HAP-1 (cell line): ENCODE measurements around the gene PER1.

Experiments
- DNase-seq, 2 experiments: peaks; one replicate each; pipeline ENCODE4 v3.0.0-alpha.2; 2016 to 2020; ENCODE audit warnings: low spot score in 2 of 2
- H3K27me3 ChIP-seq: fragments of 250-450 bp; sonication (Bioruptor Pico); 2 replicates; pipeline ENCODE4 v1.5.1; 2020; ENCODE audit warnings: low read depth, mild to moderate bottlenecking, moderate library complexity
- H3K36me3 ChIP-seq: fragments of 250-450 bp; sonication (Bioruptor Pico); replicated peaks from 2 replicates; pipeline ENCODE4 v1.5.1; 2020; ENCODE audit warnings: mild to moderate bottlenecking
- H3K4me1 ChIP-seq: fragments of 250-450 bp; sonication (Bioruptor Pico); 2 replicates; pipeline ENCODE4 v1.5.1; 2020; ENCODE audit warnings: mild to moderate bottlenecking
- H3K4me3 ChIP-seq: fragments of 250-450 bp; sonication (Bioruptor Pico); 2 replicates; pipeline ENCODE4 v1.5.1; 2020; ENCODE audit warnings: mild to moderate bottlenecking, moderate library complexity
- H3K9me3 ChIP-seq: fragments of 250-450 bp; sonication (Bioruptor Pico); 2 replicates; pipeline ENCODE4 v1.5.1; 2020; ENCODE audit warnings: mild to moderate bottlenecking, moderate library complexity
- in situ Hi-C: fragments of 300-500 bp; cut with MboI; formaldehyde crosslinking; loops from 3 replicates; pipeline ENCODE4 v1.14.3; 2020; ENCODE audit warnings: low sequenced_read_pairs, inconsistent platforms, mixed read lengths

The PER1 gene

GRCh38 chr17:8162233-8162996, 10.2 kb upstream of the PER1 start, which contains the start of gene VAMP2:
VAMP2 (minus strand) TSS chr17:8162948; CDS start chr17:8162879, 69 bp downstream.
- Histone ChIP-seq H3K4me3 (peak within 1 kb of the TSS; percentile 88), H3K4me1 (peaks cover 31% of the 10 kb centered on the region), H3K36me3 (peaks cover 37% of the 10 kb centered on the region), H3K9me3 (no peaks in the 10 kb centered on the region), H3K27me3 (no peaks in the 10 kb centered on the region)
- peak; percentile 49 to 80 for DNase-seq
- in situ Hi-C loops = loop anchor here (25.0 kb wide), 1 partner anchor 925 kb away; the partner anchor contains the start of genes DVL2, GABARAP and PHF23

GRCh38 chr17:8161289-8162232, 9.4 kb upstream of the PER1 start:
- Histone ChIP-seq H3K27me3 (no peaks in the 10 kb centered on the region), H3K4me3 (peak overlapping the region; percentile 88), H3K4me1 (peaks cover 33% of the 10 kb centered on the region), H3K36me3 (peaks cover 37% of the 10 kb centered on the region), H3K9me3 (no peaks in the 10 kb centered on the region)
- DNase-seq = no peak
- in situ Hi-C loops = loop anchor here (25.0 kb wide), 1 partner anchor 924 kb away; the partner anchor contains the start of genes DVL2, GABARAP and PHF23

- H3K9me3 ChIP-seq = no peaks in the 10 kb centered on the region
- no peak for DNase-seq
- H3K4me1 ChIP-seq = peaks cover 36% of the 10 kb centered on the region
- H3K27me3 ChIP-seq = no peaks in the 10 kb centered on the region
- in situ Hi-C loops = loop anchor here (25.0 kb wide), 1 partner anchor 923 kb away; the partner anchor contains the start of genes DVL2, GABARAP and PHF23
- no peak overlapping the region; the same call in 1 of the 2 replicates for H3K4me3 ChIP-seq
- H3K36me3 ChIP-seq = peaks cover 37% of the 10 kb centered on the region
Measured at GRCh38 chr17:8160741-8161221, 8.6 kb upstream of the PER1 start.

- DNase-seq = no peak
- peaks cover 37% of the 10 kb centered on the region for H3K36me3 ChIP-seq
- in situ Hi-C loops = loop anchor here (25.0 kb wide), 1 partner anchor 923 kb away; the partner anchor contains the start of genes DVL2, GABARAP and PHF23
- H3K4me1 ChIP-seq = peaks cover 42% of the 10 kb centered on the region
- no peaks in the 10 kb centered on the region for H3K27me3 ChIP-seq
- no peaks in the 10 kb centered on the region for H3K9me3 ChIP-seq
- H3K4me3 ChIP-seq = no peak overlapping the region
Measured at GRCh38 chr17:8160224-8160577, 8.0 kb upstream of the PER1 start.

- Histone ChIP-seq H3K9me3 (no peaks in the 10 kb centered on the region), H3K27me3 (no peaks in the 10 kb centered on the region), H3K36me3 (peaks cover 37% of the 10 kb centered on the region), H3K4me1 (peaks cover 44% of the 10 kb centered on the region), H3K4me3 (no peak overlapping the region)
- in situ Hi-C loops = loop anchor here (25.0 kb wide), 1 partner anchor 922 kb away; the partner anchor contains the start of genes DVL2, GABARAP and PHF23
- DNase-seq = no peak
Measured at GRCh38 chr17:8159459-8160223, 7.4 kb upstream of the PER1 start.

- no peak for DNase-seq
- Histone ChIP-seq H3K4me1 (peaks cover 44% of the 10 kb centered on the region), H3K4me3 (no peak overlapping the region), H3K36me3 (peaks cover 37% of the 10 kb centered on the region), H3K9me3 (no peaks in the 10 kb centered on the region), H3K27me3 (no peaks in the 10 kb centered on the region)
- in situ Hi-C loops = loop anchor here (25.0 kb wide), 1 partner anchor 922 kb away; the partner anchor contains the start of genes DVL2, GABARAP and PHF23
Measured at GRCh38 chr17:8159032-8159400, 6.8 kb upstream of the PER1 start.

- H3K4me3 ChIP-seq = no peak overlapping the region
- peaks cover 37% of the 10 kb centered on the region for H3K36me3 ChIP-seq
- peak; percentile 73 to 96 for DNase-seq
- in situ Hi-C loops = loop anchor here (25.0 kb wide), 1 partner anchor 921 kb away; the partner anchor contains the start of genes DVL2, GABARAP and PHF23
- H3K4me1 ChIP-seq = peaks cover 44% of the 10 kb centered on the region
- H3K9me3 ChIP-seq = no peaks in the 10 kb centered on the region
- H3K27me3 ChIP-seq = no peaks in the 10 kb centered on the region
Measured at GRCh38 chr17:8158267-8159031, 6.2 kb upstream of the PER1 start.

GRCh38 chr17:8156246-8156992, 4.2 kb upstream of the PER1 start:
- DNase-seq = peak; percentile 100
- Histone ChIP-seq H3K4me1 (peaks cover 45% of the 10 kb centered on the region), H3K27me3 (no peaks in the 10 kb centered on the region), H3K36me3 (peaks cover 27% of the 10 kb centered on the region), H3K9me3 (no peaks in the 10 kb centered on the region), H3K4me3 (peak overlapping the region; percentile 48)
- in situ Hi-C loops = loop anchor here (25.0 kb wide), 1 partner anchor 919 kb away; the partner anchor contains the start of genes DVL2, GABARAP and PHF23

- Histone ChIP-seq H3K4me1 (peaks cover 44% of the 10 kb centered on the region), H3K27me3 (no peaks in the 10 kb centered on the region), H3K36me3 (peaks cover 22% of the 10 kb centered on the region), H3K9me3 (no peaks in the 10 kb centered on the region), H3K4me3 (peak overlapping the region; percentile 48)
- in situ Hi-C loops = loop anchor here (25.0 kb wide), 1 partner anchor 919 kb away; the partner anchor contains the start of genes DVL2, GABARAP and PHF23
- no peak for DNase-seq
Measured at GRCh38 chr17:8155996-8156245, 3.7 kb upstream of the PER1 start.

GRCh38 chr17:8155231-8155995, 3.2 kb upstream of the PER1 start:
- DNase-seq = no peak
- in situ Hi-C loops = loop anchor here (25.0 kb wide), 1 partner anchor 918 kb away; the partner anchor contains the start of genes DVL2, GABARAP and PHF23

GRCh38 chr17:8154608-8155155, 2.5 kb upstream of the PER1 start:
- peaks cover 44% of the 10 kb centered on the region for H3K4me1 ChIP-seq
- no peak for DNase-seq
- H3K27me3 ChIP-seq = no peaks in the 10 kb centered on the region
- no peaks in the 10 kb centered on the region for H3K9me3 ChIP-seq
- no peak overlapping the region for H3K4me3 ChIP-seq
- in situ Hi-C loops = loop anchor here (25.0 kb wide), 1 partner anchor 917 kb away; the partner anchor contains the start of genes DVL2, GABARAP and PHF23
- peaks cover 25% of the 10 kb centered on the region for H3K36me3 ChIP-seq

More at GRCh38 chr17:8155231-8155995, 3.2 kb upstream of the PER1 start:
- Histone ChIP-seq H3K9me3 (no peaks in the 10 kb centered on the region), H3K36me3 (peaks cover 21% of the 10 kb centered on the region), H3K4me1 (peaks cover 44% of the 10 kb centered on the region), H3K4me3 (peak overlapping the region; percentile 48), H3K27me3 (no peaks in the 10 kb centered on the region)
